Endothelial cell of umbilical vein (primary cell): ENCODE data around the gene ENC1.

Experiments
- GATA2 ChIP-seq: IDR thresholded peaks from 2 replicates; pipeline ENCODE4 v1.7.0; 2011; ENCODE audit warnings: low read depth, mild to moderate bottlenecking, moderate library complexity, mixed read lengths, low read length; ENCODE audit not compliant: insufficient read length, insufficient read depth
- POLR2AphosphoS5 ChIP-seq: IDR thresholded peaks from 2 replicates; pipeline ENCODE4 v1.6.1; 2012; ENCODE audit warnings: low read depth, mild to moderate bottlenecking, control low read depth, low read length, moderate library complexity; ENCODE audit not compliant: insufficient read depth
- TF ChIP-seq, protein P1 (sequence below), 2 donors: IDR thresholded peaks; 1 replicate in 1 of 2; 2 replicates in 1 of 2; pipeline ENCODE4 v1.5.1; 2011; ENCODE audit warnings: low read length in 2 of 2, mild to moderate bottlenecking in 2 of 2, moderate library complexity in 2 of 2, control low read depth in 1 of 2, inconsistent platforms in 1 of 2, low read depth in 1 of 2; ENCODE audit not compliant: insufficient read depth in 1 of 2; ENCODE audit errors: extremely low read depth in 1 of 2

DNA sequence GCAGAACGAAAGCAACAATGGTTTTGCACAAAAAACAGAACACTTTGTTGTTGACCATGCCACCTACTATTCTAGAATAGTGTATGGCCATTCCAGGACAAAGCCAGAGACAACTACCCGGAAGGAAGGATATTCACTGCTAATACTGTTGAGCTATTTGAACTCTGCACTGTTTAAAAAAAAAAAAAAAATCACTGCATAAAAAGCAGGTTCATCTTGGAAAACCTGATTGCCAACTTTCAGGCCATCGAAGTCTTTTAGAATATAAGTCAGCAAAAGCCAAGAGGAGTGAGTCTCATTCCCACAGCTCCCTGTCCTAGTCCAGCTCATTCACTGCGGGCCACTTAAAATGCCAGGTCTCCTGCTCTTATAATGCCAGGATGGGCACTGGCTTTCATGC, 4.0 kb downstream of the ENC1 start:
- TF ChIP-seq, protein P1, sequence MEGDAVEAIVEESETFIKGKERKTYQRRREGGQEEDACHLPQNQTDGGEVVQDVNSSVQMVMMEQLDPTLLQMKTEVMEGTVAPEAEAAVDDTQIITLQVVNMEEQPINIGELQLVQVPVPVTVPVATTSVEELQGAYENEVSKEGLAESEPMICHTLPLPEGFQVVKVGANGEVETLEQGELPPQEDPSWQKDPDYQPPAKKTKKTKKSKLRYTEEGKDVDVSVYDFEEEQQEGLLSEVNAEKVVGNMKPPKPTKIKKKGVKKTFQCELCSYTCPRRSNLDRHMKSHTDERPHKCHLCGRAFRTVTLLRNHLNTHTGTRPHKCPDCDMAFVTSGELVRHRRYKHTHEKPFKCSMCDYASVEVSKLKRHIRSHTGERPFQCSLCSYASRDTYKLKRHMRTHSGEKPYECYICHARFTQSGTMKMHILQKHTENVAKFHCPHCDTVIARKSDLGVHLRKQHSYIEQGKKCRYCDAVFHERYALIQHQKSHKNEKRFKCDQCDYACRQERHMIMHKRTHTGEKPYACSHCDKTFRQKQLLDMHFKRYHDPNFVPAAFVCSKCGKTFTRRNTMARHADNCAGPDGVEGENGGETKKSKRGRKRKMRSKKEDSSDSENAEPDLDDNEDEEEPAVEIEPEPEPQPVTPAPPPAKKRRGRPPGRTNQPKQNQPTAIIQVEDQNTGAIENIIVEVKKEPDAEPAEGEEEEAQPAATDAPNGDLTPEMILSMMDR (IDR thresholded peaks at IDR 0.05; ENCODE audit: extremely low read depth in 1 of 2, insufficient read depth in 1 of 2, low read depth in 1 of 2, low read length in 2 of 2), result no peak
- TF ChIP-seq GATA2 (no peak), POLR2AphosphoS5 (no peak)
